ENCODE measurements around the gene RAX.

Gene RAX

DNA sequence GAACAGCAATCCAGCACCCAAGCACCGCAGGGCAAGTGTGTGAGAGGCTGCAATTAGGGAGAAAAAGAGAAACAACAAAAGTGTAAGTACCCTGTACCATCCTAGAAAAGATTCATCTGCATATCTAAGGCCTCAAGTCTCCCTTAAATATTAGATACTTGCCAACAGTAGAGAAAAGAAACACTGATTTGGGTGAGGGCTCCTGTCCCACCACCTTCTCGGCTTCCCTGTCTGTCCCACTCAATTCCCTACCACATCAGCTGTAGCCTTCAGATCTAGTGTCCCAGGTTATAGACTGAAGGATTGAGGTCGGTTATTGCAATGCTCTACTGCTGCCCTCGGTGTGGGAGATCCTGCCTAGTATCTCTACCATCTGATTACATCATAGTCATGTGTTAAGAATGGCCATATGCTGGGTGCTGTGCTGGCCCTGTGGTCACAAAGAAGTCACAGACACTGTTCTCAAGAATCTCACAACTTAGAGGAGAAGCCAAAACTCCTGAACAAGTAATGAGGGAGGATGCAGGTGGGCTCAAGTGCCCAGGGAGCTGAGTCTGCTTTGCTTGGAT is 2.5 kb downstream of the RAX start:
- H3K27me3 ChIP-seq (ENCODE audit: low read depth, low read length), result peaks cover 10% of the 10 kb centered on the region
- no peaks in the 10 kb centered on the region for H3K79me2 ChIP-seq (ENCODE audit: low read length)
- no peak overlapping the region for H2AFZ ChIP-seq (ENCODE audit: low read depth, low read length)
- H4K20me1 ChIP-seq (ENCODE audit: insufficient read depth, low read length), result no peaks in the 10 kb centered on the region
- H3K9ac ChIP-seq (ENCODE audit: low read length), result no peak overlapping the region
- no peaks in the 10 kb centered on the region for H3K9me3 ChIP-seq (ENCODE audit: insufficient read depth, low read length)
- no peak for TF ChIP-seq EZH2phosphoT487 (IDR thresholded peaks at IDR 0.05; ENCODE audit: low read depth)
- TF ChIP-seq, protein P1, sequence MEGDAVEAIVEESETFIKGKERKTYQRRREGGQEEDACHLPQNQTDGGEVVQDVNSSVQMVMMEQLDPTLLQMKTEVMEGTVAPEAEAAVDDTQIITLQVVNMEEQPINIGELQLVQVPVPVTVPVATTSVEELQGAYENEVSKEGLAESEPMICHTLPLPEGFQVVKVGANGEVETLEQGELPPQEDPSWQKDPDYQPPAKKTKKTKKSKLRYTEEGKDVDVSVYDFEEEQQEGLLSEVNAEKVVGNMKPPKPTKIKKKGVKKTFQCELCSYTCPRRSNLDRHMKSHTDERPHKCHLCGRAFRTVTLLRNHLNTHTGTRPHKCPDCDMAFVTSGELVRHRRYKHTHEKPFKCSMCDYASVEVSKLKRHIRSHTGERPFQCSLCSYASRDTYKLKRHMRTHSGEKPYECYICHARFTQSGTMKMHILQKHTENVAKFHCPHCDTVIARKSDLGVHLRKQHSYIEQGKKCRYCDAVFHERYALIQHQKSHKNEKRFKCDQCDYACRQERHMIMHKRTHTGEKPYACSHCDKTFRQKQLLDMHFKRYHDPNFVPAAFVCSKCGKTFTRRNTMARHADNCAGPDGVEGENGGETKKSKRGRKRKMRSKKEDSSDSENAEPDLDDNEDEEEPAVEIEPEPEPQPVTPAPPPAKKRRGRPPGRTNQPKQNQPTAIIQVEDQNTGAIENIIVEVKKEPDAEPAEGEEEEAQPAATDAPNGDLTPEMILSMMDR (IDR thresholded peaks at IDR 0.05; ENCODE audit: low read depth, low read length), result no peak
- no peak overlapping the region for H3K4me2 ChIP-seq (ENCODE audit: low read length)
- no peaks in the 10 kb centered on the region for H3K36me3 ChIP-seq (replicated peaks; ENCODE audit: low read depth, low read length)
- H3K4me1 ChIP-seq (ENCODE audit: low read length), result peaks cover 6% of the 10 kb centered on the region; the same call in 1 of the 2 replicates
- no peak overlapping the region for H3K27ac ChIP-seq (ENCODE audit: low read length)
- no peak overlapping the region for H3K4me3 ChIP-seq (ENCODE audit: low read length)

DNA sequence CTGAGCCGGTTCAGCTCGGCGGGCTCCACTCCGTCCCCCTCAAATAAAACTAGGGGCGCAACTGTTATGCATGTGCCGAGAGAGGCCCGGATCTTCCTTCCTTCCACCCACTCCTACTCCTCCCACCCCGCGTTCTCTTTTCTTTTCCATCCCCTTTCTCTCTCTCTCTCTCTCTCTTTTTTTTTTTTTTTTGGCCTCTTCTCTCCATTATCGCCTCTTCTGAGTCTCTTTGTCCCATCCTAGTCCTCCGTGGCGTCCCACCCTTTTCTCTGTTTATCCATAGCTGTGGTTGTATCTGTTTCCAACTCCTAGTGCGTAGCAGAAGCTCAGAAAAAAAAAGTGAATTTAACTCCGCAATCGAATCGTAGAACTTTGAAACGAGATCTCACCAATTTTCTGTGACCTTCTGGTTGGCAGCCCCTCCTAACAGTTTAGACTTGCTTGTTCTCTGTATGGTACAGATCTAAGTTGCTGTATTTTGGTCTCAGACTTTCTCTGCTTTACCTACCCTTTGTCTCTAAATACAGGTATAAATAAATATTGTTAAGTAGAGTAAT is 3.6 kb downstream of the RAX start:
- no peaks in the 10 kb centered on the region for H3K36me3 ChIP-seq (replicated peaks; ENCODE audit: low read depth, low read length)
- H2AFZ ChIP-seq (ENCODE audit: low read depth, low read length), result no peak overlapping the region
- no peak overlapping the region for H3K9ac ChIP-seq (ENCODE audit: low read length)
- peaks cover 6% of the 10 kb centered on the region; the same call in 1 of the 2 replicates for H3K4me1 ChIP-seq (ENCODE audit: low read length)
- H3K27me3 ChIP-seq (ENCODE audit: low read depth, low read length), result peaks cover 10% of the 10 kb centered on the region
- H3K4me3 ChIP-seq (ENCODE audit: low read length), result no peak overlapping the region
- no peak overlapping the region for H3K4me2 ChIP-seq (ENCODE audit: low read length)
- H3K9me3 ChIP-seq (ENCODE audit: insufficient read depth, low read length), result no peaks in the 10 kb centered on the region
- H3K27ac ChIP-seq (ENCODE audit: low read length), result no peak overlapping the region
- no peaks in the 10 kb centered on the region for H4K20me1 ChIP-seq (ENCODE audit: insufficient read depth, low read length)
- no peaks in the 10 kb centered on the region for H3K79me2 ChIP-seq (ENCODE audit: low read length)
- no peak for TF ChIP-seq EZH2phosphoT487 (IDR thresholded peaks at IDR 0.05; ENCODE audit: low read depth)
- TF ChIP-seq, protein P1 (IDR thresholded peaks at IDR 0.05; ENCODE audit: low read depth, low read length), result no peak

DNA sequence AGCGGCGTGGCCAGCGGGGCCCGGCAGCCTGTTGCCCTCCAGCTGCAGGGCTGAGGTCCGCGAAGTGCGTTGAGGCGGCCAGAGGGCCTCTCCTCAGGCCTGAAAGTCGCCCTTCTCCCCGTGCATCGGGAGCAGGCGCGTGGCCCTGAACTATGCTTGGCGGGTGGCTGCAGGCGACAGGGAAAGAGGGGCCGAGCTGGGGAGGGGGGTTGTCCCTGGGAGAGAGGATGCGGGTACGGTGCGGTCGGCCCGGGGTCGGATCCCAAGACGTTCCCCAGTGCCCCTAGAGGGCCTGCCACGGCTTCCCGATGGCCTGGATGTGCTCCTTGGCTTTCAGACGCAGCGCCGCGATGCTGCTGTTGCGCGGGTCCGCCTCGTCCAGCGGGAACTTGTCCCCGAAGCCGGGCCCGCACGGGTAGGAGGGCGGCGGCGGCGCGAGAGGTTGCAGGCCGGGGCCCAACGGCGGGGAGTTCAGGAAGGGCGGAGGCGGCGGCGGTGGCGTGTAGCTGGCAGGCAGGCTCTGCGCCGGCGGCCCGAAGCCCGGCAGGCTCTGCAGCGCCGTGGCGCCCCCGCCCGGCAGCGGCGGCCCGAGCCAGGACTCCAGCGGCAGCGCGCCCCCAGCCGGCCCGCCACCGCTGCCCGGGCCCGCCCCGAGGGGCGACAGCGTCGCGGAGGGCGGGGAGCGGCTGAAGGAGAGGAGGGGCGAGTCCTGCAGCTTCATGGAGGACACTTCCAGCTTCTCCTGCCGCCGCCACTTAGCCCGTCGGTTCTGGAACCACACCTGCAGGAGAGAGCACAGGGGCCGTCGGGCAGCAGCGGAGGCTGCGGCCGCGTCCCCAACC is 4.3 kb downstream of the RAX start:
- peaks cover 6% of the 10 kb centered on the region; the same call in 1 of the 2 replicates for H3K4me1 ChIP-seq (ENCODE audit: low read length)
- H3K9me3 ChIP-seq (ENCODE audit: insufficient read depth, low read length), result no peaks in the 10 kb centered on the region
- H4K20me1 ChIP-seq (ENCODE audit: insufficient read depth, low read length), result no peaks in the 10 kb centered on the region
- no peak overlapping the region for H3K27ac ChIP-seq (ENCODE audit: low read length)
- peaks cover 10% of the 10 kb centered on the region for H3K27me3 ChIP-seq (ENCODE audit: low read depth, low read length)
- no peaks in the 10 kb centered on the region for H3K36me3 ChIP-seq (replicated peaks; ENCODE audit: low read depth, low read length)
- no peak for TF ChIP-seq EZH2phosphoT487 (IDR thresholded peaks at IDR 0.05; ENCODE audit: low read depth)
- TF ChIP-seq, protein P1 (IDR thresholded peaks at IDR 0.05; ENCODE audit: low read depth, low read length), result no peak
- no peak overlapping the region for H2AFZ ChIP-seq (ENCODE audit: low read depth, low read length)
- H3K9ac ChIP-seq (ENCODE audit: low read length), result no peak overlapping the region
- no peak overlapping the region for H3K4me3 ChIP-seq (ENCODE audit: low read length)
- no peak overlapping the region for H3K4me2 ChIP-seq (ENCODE audit: low read length)
- no peaks in the 10 kb centered on the region for H3K79me2 ChIP-seq (ENCODE audit: low read length)

DNA sequence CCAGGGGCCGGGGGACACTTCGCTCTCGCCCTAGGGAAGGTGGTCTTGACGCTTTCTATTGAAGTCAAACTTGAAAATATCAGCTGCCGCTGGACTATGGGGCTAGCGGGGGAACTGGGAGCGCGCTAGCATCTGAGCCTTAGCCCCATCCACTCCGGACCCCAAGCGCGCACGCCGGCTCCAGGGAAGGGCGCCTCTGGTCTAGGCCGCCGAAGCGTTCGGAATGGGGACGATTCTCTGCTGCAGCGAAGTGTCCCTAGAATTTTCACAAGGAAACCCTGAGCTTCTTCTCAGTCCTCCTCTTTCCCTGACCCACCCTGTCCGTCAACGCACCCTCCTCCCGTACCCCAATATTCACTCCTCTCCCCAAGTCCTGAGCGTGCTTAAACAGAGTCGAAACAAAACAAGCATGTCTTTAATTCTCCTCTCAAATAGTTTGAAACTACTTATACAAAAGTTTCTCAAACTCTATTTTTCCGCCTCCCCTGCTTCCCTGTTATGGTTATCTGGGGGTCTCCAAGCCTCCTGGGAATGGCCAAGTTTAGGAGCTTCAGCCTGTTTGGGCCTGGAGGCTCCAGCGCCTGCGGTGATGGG is 5.0 kb downstream of the RAX start:
- no peak overlapping the region for H3K4me3 ChIP-seq (ENCODE audit: low read length)
- no peaks in the 10 kb centered on the region for H3K79me2 ChIP-seq (ENCODE audit: low read length)
- no peak overlapping the region for H3K4me2 ChIP-seq (ENCODE audit: low read length)
- H4K20me1 ChIP-seq (ENCODE audit: insufficient read depth, low read length), result no peaks in the 10 kb centered on the region
- H3K9ac ChIP-seq (ENCODE audit: low read length), result no peak overlapping the region
- no peak overlapping the region for H2AFZ ChIP-seq (ENCODE audit: low read depth, low read length)
- peaks cover 10% of the 10 kb centered on the region for H3K27me3 ChIP-seq (ENCODE audit: low read depth, low read length)
- TF ChIP-seq, protein P1 (IDR thresholded peaks at IDR 0.05; ENCODE audit: low read depth, low read length), result no peak
- TF ChIP-seq EZH2phosphoT487 (IDR thresholded peaks at IDR 0.05; ENCODE audit: low read depth), result no peak
- peaks cover 6% of the 10 kb centered on the region; the same call in 1 of the 2 replicates for H3K4me1 ChIP-seq (ENCODE audit: low read length)
- H3K9me3 ChIP-seq (ENCODE audit: insufficient read depth, low read length), result no peaks in the 10 kb centered on the region
- H3K36me3 ChIP-seq (replicated peaks; ENCODE audit: low read depth, low read length), result no peaks in the 10 kb centered on the region
- no peak overlapping the region for H3K27ac ChIP-seq (ENCODE audit: low read length)
